SU-DHL-6 (cell line): ENCODE measurements around the gene CAPN9.

Experiments
- EZH2phosphoT487 ChIP-seq: fragments of 200-600 bp; sonication (generic), shearing (Covaris generic); conservative IDR thresholded peaks from 2 replicates; pipeline ENCODE4 v1.6.1; 2018; ENCODE audit warnings: mild to moderate bottlenecking, antibody characterized with exemption, low read length, moderate library complexity, mixed read lengths
- TF ChIP-seq, protein P1 (sequence below): fragments of 200-600 bp; sonication (generic); IDR thresholded peaks from one replicate; pipeline ENCODE4 v1.5.1; 2017; ENCODE audit warnings: antibody characterized with exemption, mild to moderate bottlenecking, low read length, moderate library complexity; ENCODE audit not compliant: insufficient read depth, poor library complexity, severe bottlenecking

DNA sequence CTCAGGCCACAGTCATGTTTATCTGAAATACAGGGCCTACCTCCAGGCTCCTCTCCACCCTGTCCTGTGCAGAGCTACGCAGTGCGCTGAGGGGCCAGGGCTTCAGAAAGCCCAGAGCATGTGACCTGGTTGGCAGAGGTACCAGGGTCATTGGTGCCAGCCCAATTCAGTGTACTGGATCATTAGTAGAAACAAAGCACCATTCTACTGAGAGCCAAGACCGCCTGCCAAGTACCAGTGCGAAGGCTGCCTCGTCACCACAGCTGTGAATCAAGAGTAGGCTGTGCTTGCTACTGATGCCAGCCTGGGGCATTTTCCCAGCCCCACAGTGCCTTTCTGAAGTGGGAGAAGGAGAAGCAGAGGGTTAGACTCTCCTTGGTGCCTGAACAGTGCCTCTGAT, 59.8 kb downstream of the CAPN9 start:
- TF ChIP-seq, protein P1, sequence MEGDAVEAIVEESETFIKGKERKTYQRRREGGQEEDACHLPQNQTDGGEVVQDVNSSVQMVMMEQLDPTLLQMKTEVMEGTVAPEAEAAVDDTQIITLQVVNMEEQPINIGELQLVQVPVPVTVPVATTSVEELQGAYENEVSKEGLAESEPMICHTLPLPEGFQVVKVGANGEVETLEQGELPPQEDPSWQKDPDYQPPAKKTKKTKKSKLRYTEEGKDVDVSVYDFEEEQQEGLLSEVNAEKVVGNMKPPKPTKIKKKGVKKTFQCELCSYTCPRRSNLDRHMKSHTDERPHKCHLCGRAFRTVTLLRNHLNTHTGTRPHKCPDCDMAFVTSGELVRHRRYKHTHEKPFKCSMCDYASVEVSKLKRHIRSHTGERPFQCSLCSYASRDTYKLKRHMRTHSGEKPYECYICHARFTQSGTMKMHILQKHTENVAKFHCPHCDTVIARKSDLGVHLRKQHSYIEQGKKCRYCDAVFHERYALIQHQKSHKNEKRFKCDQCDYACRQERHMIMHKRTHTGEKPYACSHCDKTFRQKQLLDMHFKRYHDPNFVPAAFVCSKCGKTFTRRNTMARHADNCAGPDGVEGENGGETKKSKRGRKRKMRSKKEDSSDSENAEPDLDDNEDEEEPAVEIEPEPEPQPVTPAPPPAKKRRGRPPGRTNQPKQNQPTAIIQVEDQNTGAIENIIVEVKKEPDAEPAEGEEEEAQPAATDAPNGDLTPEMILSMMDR = no peak
- no peak for TF ChIP-seq EZH2phosphoT487
